Calu3 (cell line): ENCODE data around the gene JMJD6. TPM values are rescaled to one million over a fixed set of nuclear protein-coding genes. Genes with fewer than 3 reads are reported as not detected.

ENCODE experiments used
- BruUV-seq: library from RNA; stranded (reverse); fragments of 400-500 nt; replicated peaks from 2 replicates; lab custom pipeline; 2021; lab: Mats Ljungman, UMichigan
- CTCF ChIA-PET: fragments of 300-600 bp; sonication (Branson Sonifier 250); formaldehyde crosslinking; loops from one replicate; lab custom pipeline; 2022; ENCODE audit warnings: antibody characterized with exemption; lab: Charles Lee
- DNase-seq: peaks from one replicate; pipeline ENCODE4 v3.0.0; 2022
- H3K27ac Mint-ChIP-seq: one replicate; pipeline ENCODE4 v1.8.0; 2022; ENCODE audit warnings: mixed read lengths; ENCODE audit not compliant: unreplicated experiment
- H3K27me3 Mint-ChIP-seq: one replicate; pipeline ENCODE4 v1.8.0; 2022; ENCODE audit warnings: mixed read lengths; ENCODE audit not compliant: unreplicated experiment
- H3K36me3 Mint-ChIP-seq: one replicate; pipeline ENCODE4 v1.8.0; 2022; ENCODE audit warnings: mild to moderate bottlenecking, moderate library complexity, mixed read lengths; ENCODE audit not compliant: insufficient read depth, unreplicated experiment
- H3K4me1 Mint-ChIP-seq: one replicate; pipeline ENCODE4 v1.8.0; 2022; ENCODE audit warnings: mild to moderate bottlenecking, low read depth, mixed read lengths; ENCODE audit not compliant: unreplicated experiment
- H3K4me3 Mint-ChIP-seq: one replicate; pipeline ENCODE4 v1.8.0; 2022; ENCODE audit warnings: mild to moderate bottlenecking, low read depth, moderate library complexity, mixed read lengths; ENCODE audit not compliant: unreplicated experiment
- H3K9me3 Mint-ChIP-seq: one replicate; pipeline ENCODE4 v1.8.0; 2022; ENCODE audit warnings: low read depth, mixed read lengths; ENCODE audit not compliant: unreplicated experiment
- intact Hi-C: fragments of 100-400 bp; cut with micrococcal nuclease; formaldehyde crosslinking; loops from one replicate; pipeline ENCODE4 v1.10.0; 2022; ENCODE audit not compliant: unreplicated experiment
- total RNA-seq: library from RNA; stranded (reverse); gene quantifications from 2 replicates; pipeline ENCODE4 v1.2.3, GENCODE V29; 2022
- TF ChIP-seq, protein P1 (sequence below): fragments of 200-600 bp; IDR thresholded peaks from one replicate; pipeline ENCODE4 v1.8.0; 2022; ENCODE audit warnings: antibody characterized with exemption; ENCODE audit not compliant: unreplicated experiment

The JMJD6 gene
- total RNA-seq, 1 experiment from 2014 or later: 62.1 TPM

DNA sequence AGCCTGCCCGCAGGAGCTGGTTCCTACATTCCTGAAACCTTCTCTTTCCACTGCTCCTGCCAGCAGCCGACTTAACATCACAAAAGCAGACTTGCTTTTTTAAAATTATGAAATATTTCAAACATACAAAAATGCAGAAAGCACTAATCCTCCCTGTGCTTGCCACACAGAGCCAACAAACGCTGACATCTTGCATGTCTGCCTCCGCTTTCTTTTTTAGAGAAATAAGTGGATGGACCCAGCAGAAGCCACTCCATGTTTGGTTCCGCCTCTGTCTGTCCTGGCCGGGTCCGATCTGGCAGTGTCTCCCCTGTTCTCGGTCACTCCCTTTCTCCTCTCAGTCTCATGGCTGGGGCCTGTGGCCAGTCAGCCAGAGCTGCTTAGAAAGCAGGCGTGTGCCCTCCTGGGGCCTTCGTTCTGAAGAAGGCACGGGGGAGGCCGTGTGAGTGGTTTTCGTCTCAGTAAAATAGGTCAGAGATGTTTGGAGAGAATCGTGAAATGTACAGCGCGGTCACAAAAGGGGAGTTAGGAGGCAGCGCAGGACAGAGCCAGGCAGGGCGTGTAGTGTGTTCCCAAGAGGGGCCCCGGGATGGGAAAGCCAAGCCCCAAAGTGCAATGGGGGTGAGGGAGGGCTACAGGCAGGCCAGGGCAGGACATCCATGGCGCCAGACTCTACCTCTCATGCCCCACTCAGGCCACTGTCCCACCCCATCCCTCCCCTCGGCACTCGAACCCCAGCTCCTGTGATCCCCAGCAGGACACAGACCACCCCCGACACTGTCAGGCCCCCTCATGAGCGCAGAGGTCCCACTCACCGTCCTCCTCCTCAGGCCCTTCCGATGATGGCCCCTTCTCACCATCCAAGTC, 38.9 kb downstream of the JMJD6 start:
- CTCF ChIA-PET: no interaction called here
- no peaks in the 10 kb centered on the region for H3K36me3 Mint-ChIP-seq
- H3K9me3 Mint-ChIP-seq: no peaks in the 10 kb centered on the region
- intact Hi-C loops: no loop called here
- TF ChIP-seq, protein P1, sequence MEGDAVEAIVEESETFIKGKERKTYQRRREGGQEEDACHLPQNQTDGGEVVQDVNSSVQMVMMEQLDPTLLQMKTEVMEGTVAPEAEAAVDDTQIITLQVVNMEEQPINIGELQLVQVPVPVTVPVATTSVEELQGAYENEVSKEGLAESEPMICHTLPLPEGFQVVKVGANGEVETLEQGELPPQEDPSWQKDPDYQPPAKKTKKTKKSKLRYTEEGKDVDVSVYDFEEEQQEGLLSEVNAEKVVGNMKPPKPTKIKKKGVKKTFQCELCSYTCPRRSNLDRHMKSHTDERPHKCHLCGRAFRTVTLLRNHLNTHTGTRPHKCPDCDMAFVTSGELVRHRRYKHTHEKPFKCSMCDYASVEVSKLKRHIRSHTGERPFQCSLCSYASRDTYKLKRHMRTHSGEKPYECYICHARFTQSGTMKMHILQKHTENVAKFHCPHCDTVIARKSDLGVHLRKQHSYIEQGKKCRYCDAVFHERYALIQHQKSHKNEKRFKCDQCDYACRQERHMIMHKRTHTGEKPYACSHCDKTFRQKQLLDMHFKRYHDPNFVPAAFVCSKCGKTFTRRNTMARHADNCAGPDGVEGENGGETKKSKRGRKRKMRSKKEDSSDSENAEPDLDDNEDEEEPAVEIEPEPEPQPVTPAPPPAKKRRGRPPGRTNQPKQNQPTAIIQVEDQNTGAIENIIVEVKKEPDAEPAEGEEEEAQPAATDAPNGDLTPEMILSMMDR: no peak
- no peak overlapping the region for H3K4me3 Mint-ChIP-seq
- no peak overlapping the region for H3K27ac Mint-ChIP-seq
- BruUV-seq: no TSS peak
- H3K4me1 Mint-ChIP-seq: no peaks in the 10 kb centered on the region
- DNase-seq: no peak
- peaks cover 18% of the 10 kb centered on the region for H3K27me3 Mint-ChIP-seq

DNA sequence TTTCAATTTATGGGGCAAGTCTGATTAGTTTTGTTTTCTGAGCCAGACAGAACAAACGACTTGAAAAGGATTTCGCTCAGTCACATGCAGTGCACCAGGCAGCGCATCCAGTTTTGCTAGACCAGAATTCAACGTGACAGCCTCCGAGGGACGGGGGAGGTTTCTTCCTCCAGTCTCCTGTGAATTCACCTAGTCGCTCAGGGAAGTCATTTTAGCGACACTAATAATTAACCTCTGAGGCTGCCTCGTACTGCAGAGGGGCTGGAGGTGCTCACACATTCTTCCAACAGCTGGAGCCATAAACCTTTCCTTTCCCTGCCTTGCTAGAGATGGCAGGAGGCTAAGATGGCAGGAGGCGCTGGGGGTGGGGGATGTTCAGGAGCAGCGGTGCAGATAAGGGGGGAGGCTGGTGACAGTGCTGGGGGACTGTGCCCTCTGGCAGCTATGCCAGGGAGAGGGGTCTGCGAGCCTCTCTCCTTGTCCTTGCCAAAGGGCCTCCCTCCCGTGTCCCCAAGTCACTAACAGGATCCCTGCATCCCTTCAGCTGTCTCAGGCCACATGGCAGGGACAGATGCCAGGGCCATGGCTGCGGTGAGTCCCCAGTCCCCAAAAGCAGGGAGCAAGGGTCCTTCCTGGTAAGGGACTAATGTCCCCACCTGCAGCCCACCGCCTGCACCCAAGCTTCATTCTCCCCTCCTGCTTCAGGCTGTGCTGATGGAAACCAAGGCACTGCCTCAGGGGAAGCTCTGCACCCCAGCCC, 39.7 kb downstream of the JMJD6 start:
- no peaks in the 10 kb centered on the region for H3K4me1 Mint-ChIP-seq
- no peaks in the 10 kb centered on the region for H3K36me3 Mint-ChIP-seq
- no TSS peak for BruUV-seq
- H3K9me3 Mint-ChIP-seq: no peaks in the 10 kb centered on the region
- CTCF ChIA-PET: no interaction called here
- no peak for DNase-seq
- TF ChIP-seq, protein P1: no peak
- no peak overlapping the region for H3K27ac Mint-ChIP-seq
- no peak overlapping the region for H3K4me3 Mint-ChIP-seq
- peaks cover 18% of the 10 kb centered on the region for H3K27me3 Mint-ChIP-seq
- intact Hi-C loops: no loop called here

- no TSS peak for BruUV-seq
- H3K9me3 Mint-ChIP-seq: no peaks in the 10 kb centered on the region
- H3K4me3 Mint-ChIP-seq: no peak overlapping the region
- CTCF ChIA-PET: interaction anchor here (1.0 kb wide), 1 partner anchor 15 kb away, joined by 3 read pairs; no protein-coding TSS in a partner anchor
- H3K27me3 Mint-ChIP-seq: peaks cover 18% of the 10 kb centered on the region
- H3K27ac Mint-ChIP-seq: no peak overlapping the region
- H3K36me3 Mint-ChIP-seq: no peaks in the 10 kb centered on the region
- no peak for DNase-seq
- TF ChIP-seq, protein P1: no peak
- intact Hi-C loops: no loop called here
- peaks cover 4% of the 10 kb centered on the region for H3K4me1 Mint-ChIP-seq
Measured at GRCh38 chr17:76685846-76686245, 40.6 kb downstream of the JMJD6 start.

- intact Hi-C loops: no loop called here
- no TSS peak for BruUV-seq
Measured at GRCh38 chr17:76685366-76685765, 41.0 kb downstream of the JMJD6 start.

More at GRCh38 chr17:76685366-76685765, 41.0 kb downstream of the JMJD6 start:
- H3K9me3 Mint-ChIP-seq: no peaks in the 10 kb centered on the region
- no peak for DNase-seq
- peaks cover 18% of the 10 kb centered on the region for H3K27me3 Mint-ChIP-seq
- CTCF ChIA-PET: interaction anchor here (1.0 kb wide), 1 partner anchor 14 kb away, joined by 3 read pairs; no protein-coding TSS in a partner anchor
- peaks cover 6% of the 10 kb centered on the region for H3K4me1 Mint-ChIP-seq
- H3K4me3 Mint-ChIP-seq: no peak overlapping the region
- no peak overlapping the region for H3K27ac Mint-ChIP-seq
- TF ChIP-seq, protein P1: no peak
- H3K36me3 Mint-ChIP-seq: no peaks in the 10 kb centered on the region
